Epithelial cell of esophagus (primary cell): ENCODE results near the gene SRPX.

ENCODE experiments used
- DNase-seq: peaks from one replicate; pipeline ENCODE4 v3.0.0; 2010; ENCODE audit warnings: low read depth
- H3K4me3 ChIP-seq: 2 replicates; pipeline ENCODE4 v1.5.1; 2011; ENCODE audit warnings: mild to moderate bottlenecking, low read length, control low read depth
- CTCF ChIP-seq: IDR thresholded peaks from 2 replicates; pipeline ENCODE4 v1.5.1; 2011; ENCODE audit warnings: low read depth, mild to moderate bottlenecking, low read length, control low read depth, inconsistent platforms; ENCODE audit not compliant: insufficient read depth; ENCODE audit errors: missing control alignments

SRPX gene

GRCh38 chrX:38163193-38163592 is 57.5 kb downstream of the SRPX start:
- no peak overlapping the region for H3K4me3 ChIP-seq
- no peak for TF ChIP-seq CTCF
- DNase-seq = no peak

- no peak for TF ChIP-seq CTCF
- no peak for DNase-seq
- no peak overlapping the region for H3K4me3 ChIP-seq
Measured at GRCh38 chrX:38156838-38157237, 63.8 kb downstream of the SRPX start.

- H3K4me3 ChIP-seq = no peak overlapping the region
- TF ChIP-seq CTCF = no peak
- no peak for DNase-seq
Measured at GRCh38 chrX:38154818-38155217, 65.9 kb downstream of the SRPX start.

GRCh38 chrX:38154340-38154739 is 66.3 kb downstream of the SRPX start:
- H3K4me3 ChIP-seq = no peak overlapping the region
- no peak for TF ChIP-seq CTCF
- DNase-seq = no peak

- H3K4me3 ChIP-seq = no peak overlapping the region
- TF ChIP-seq CTCF = no peak
- DNase-seq = no peak
Measured at GRCh38 chrX:38151441-38151840, 69.2 kb downstream of the SRPX start.

- H3K4me3 ChIP-seq = no peak overlapping the region
- DNase-seq = no peak
- TF ChIP-seq CTCF = no peak
Measured at GRCh38 chrX:38150993-38151392, 69.7 kb downstream of the SRPX start.

GRCh38 chrX:38149016-38149415 is 71.7 kb downstream of the SRPX start:
- no peak for TF ChIP-seq CTCF
- DNase-seq = no peak
- H3K4me3 ChIP-seq = no peak overlapping the region
